HG03442 (cell line): ENCODE data around the gene SORCS3.

Experiments used
- ATAC-seq: cut with Tn5 transposase; IDR thresholded peaks from one replicate; pipeline ENCODE4 v1.9.1; 2021; ENCODE audit warnings: mild to moderate bottlenecking, moderate library complexity; ENCODE audit not compliant: unreplicated experiment

Gene SORCS3

DNA sequence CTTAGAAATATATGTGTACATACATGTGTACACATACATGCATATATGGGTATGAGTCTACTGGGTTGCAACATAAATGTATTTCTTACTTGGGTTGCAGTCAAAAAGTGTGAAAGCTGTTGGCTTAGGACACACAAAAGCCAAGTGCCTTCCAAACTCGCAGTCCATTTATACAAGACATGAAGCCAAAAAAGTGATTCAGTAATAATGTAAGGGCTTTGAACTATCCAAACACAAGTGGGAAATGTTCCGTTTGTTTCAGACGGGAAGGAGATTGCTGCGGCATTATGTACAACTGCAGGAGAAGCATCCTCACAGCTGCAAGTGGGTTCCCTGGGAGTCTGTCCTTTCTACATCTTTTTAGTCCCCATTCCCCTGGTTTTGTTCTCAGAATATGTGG lies 513.6 kb downstream of the SORCS3 start:
- ATAC-seq, result no peak

DNA sequence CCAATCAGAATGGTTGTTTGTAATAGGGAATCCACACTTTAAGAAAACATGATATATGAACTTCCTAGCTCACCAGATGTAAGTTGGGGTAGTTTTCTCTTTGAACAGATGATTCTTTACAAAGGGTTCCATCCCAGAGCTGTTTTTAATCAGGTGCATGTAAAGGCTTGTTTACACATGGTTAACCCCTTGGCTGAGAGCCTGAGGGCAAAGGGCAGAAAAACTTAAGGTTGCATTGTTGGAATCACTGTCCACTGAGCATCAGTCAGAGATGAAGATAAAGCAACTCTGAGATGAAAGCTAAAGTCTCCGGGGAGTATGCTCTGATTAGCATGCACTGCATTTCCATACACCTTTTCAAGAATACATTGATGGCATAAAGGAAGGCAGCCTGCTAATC lies 518.2 kb downstream of the SORCS3 start:
- ATAC-seq, result no peak

DNA sequence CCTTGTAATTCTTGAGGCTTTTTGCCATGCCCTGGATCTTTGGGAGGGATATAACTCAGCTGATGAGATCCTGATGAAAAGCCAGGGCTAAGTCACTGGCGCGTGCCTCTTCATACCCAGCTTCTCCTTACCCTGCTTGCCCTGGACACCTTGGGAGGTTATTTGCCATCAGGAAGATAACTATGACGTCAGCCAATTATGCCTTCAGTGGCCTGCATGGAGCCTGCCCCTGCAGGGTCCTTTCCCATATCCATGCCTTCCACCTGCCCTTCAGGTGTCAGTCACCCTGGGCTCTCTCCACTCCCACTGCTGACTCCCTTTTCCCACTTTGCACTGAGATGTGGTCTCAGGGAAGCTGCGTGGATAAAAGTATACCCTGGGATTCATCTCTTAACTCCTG lies 520.1 kb downstream of the SORCS3 start:
- ATAC-seq, result no peak

- no peak for ATAC-seq
Measured at GRCh38 chr10:105161767-105162166, 520.7 kb downstream of the SORCS3 start.

- no peak for ATAC-seq
Measured at GRCh38 chr10:105170521-105170920, 529.4 kb downstream of the SORCS3 start.

- no peak for ATAC-seq
Measured at GRCh38 chr10:105171945-105172344, 530.9 kb downstream of the SORCS3 start.

DNA sequence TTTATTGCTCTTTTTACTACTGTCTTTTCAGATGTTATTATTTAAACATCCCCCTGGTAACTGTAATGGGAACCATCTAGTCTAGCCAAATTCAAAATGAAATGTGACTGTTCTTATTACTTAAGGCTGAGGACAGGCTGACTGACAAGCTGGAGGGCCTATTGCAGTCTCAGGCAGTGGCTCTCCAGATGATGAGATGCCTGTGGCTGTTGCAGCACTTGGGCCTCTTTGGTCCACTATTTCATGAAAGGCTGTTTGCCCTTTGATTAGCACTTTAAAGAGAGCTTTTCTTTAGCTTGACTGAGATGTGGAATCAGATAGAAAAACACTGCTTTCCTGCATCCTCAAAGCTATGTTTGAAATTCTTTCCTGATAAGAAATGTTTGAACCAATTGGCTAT lies 540.5 kb downstream of the SORCS3 start:
- ATAC-seq, result no peak

GRCh38 chr10:105183536-105183935 lies 542.4 kb downstream of the SORCS3 start:
- no peak for ATAC-seq

- ATAC-seq, result no peak
Measured at GRCh38 chr10:105185161-105185560, 544.1 kb downstream of the SORCS3 start.

DNA sequence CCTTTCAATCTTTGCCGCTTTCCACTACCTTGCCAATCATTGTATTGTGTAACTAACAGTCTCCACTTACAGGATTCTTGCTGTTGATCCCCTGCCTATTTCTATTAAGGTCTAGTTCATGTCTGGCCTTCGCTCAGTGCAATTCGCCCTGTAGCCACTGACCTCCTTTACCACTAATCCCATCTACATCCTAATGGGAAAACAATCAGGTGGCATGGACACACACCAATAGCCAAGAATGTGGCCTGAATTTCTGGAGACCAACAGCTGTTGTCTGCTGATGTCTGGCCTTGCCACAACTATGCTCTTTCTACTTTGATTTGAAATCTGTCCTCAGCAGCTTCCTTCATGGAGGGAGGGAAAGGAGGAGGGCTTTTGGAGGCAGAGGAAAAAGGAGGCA lies 546.2 kb downstream of the SORCS3 start:
- ATAC-seq, result no peak

DNA sequence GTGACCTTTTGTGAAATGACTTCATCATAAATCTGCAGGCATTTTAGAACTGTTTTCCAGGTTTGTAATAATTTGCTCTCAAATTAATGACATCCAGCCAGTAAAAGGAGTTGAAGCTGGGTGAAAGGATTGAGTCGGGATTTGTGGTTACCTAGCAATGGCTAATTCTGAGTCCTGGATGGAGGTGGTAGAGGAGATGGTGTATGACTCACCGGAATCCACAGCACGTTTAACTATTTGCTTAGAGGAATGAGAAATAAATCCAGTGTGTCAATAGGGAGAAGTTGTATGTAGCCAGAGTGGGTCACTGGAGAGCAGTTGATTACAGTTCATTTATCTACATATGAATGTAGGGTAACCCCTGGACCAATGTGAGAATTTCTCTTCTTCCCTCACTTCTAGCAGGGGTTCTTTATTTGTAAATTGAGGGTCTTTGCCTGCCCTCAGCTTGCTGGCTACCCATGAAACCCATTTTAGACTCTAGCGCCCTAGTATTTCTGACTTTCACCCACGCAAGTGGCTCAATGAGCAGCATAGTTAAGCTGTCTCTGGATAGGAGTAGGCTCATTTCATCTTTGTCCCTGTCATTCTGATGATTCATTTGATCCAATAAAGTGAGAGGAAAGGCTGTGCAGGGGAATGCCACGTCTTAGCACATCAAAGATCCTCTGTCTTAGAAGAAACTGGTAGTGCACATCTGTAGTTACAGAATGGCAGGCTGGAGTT lies 547.8 kb downstream of the SORCS3 start:
- ATAC-seq, result no peak

- ATAC-seq, result no peak
Measured at GRCh38 chr10:105189463-105189800, 548.3 kb downstream of the SORCS3 start.

- ATAC-seq, result no peak
Measured at GRCh38 chr10:105192146-105192545, 551.1 kb downstream of the SORCS3 start.

DNA sequence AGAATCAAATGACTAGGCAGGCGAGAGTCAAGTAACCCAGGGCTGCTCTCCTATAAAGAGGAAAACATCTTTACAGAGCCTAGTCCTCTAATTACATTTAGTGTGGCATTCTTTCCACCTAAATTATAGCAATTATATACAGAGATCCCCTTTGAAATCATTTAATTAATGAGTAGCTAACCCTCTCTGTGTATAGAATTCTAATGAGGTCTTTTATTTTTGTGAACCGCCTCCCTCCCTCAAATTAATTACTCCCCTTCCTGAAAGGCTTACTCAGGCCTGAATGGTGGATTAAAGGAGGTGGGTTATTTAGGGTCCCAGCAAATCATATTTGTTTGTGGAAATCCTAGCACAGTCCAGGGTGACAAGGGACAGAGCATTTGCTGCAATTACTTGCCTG lies 551.8 kb downstream of the SORCS3 start:
- ATAC-seq, result no peak

- no peak for ATAC-seq
Measured at GRCh38 chr10:105195831-105196230, 554.7 kb downstream of the SORCS3 start.

DNA sequence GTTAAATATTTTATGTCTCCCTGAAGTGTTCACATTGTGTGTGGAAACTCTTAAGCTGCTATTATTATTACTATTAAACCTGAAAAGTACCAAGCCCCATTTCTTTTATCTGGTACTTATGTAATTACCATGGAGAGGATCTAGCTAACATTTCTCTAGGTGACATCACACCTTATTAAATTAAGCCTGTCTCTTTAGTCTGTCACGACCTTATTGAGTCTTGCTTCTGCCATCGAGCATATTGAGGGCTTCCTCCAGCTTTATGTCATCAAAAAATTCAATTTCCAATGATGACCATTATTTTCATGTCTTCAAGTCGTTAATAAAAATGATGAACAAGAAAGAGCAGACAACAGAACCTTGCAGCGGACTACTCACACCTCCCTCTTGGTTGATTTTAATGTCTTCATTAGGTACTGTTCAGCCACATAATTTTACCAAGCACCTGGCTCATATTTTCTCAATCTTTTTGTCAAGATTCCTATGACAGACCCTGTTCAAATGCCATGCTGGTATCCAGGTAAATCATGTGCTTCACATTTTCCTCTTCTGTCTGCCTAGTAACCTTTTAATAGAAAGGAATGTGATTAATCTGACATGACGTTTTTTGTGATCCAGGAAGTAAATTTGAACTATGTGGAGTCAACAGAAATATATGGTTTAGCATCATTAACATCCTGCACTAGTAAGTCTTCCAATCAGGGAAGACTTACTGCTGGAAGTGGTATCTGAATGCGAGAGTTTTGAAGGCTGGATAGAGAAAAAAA lies 556.7 kb downstream of the SORCS3 start:
- ATAC-seq, result no peak

DNA sequence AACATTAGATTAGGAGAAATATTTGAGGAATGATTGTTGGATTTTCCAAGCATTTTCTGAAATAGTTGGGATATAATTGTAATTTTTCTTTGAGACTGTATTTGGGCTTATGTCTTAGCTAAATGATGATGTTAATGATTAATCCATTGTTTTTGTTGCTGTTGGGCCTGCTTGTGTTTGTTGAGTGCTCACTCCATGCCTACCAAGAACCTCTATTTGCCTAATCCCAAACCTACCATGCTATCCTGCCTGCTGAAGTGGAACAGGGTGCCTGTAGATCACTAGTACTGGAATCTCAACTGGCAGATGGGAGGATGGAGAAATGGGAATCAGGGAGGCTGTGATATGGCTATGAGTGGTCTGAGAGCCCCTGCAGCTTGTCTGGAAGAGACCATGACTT lies 565.5 kb downstream of the SORCS3 start:
- no peak for ATAC-seq

GRCh38 chr10:105207476-105207995 lies 566.4 kb downstream of the SORCS3 start:
- no peak for ATAC-seq

DNA sequence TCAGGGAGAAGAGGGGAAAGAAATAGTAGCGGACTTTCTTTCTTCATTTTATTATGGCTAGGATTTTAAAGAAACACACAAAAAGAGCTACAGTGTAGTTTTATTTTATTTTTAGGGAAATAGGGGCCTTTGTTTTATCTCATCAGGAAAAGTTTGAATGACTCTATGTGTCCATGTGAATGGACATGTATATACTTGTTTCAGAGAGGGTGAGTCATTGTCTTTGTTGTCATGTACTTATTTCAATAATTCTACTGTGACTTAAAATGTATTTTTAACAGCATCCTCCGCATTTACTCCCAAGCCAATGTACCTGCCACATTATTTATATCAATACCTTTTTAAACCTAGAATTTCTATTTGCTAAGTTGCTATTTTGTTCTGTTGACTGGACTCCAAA lies 569.5 kb downstream of the SORCS3 start:
- no peak for ATAC-seq

DNA sequence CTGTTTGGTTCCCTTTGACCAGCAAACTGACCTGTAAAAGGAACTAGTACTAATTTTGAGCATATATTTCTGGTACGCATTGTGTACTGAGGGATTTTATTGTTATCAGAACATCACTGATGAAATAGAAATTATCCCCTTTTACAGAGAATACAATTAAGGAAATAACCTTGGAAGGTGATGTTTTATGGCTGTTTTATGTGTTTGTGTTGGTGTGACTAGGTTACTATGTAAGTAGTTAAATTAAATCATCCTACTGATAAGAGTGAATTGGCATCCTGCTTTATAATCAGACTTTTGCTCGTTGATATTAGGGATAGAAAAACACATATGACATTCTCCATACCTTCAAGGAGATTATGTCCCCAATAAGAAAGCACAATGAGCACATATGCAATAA lies 596.6 kb downstream of the SORCS3 start:
- ATAC-seq, result no peak

- ATAC-seq, result no peak
Measured at GRCh38 chr10:105239311-105240219, 598.5 kb downstream of the SORCS3 start.
